H1 (cell line): ENCODE results near the gene FNDC10. TPM values are rescaled to one million over a fixed set of nuclear protein-coding genes. Genes with fewer than 3 reads are reported as not detected.

Source experiments
- CTCF ChIA-PET: fragments of 300-600 bp; sonication (Branson Sonifier 250); formaldehyde crosslinking; loops from one replicate; lab custom pipeline; 2021; ENCODE audit not compliant: partially characterized antibody; lab: Charles Lee
- POLR2A ChIA-PET: fragments of 300-600 bp; sonication (Branson Sonifier 250); formaldehyde crosslinking; loops from one replicate; lab custom pipeline; 2021; ENCODE audit warnings: inconsistent platforms; ENCODE audit not compliant: partially characterized antibody; lab: Charles Lee
- DNase-seq, 2 experiments: peaks; one replicate each; pipeline versions ENCODE4 v3.0.0 to v3.0.0-alpha.2; 2010 to 2022; ENCODE audit warnings: low spot score in 2 of 2, low read depth in 1 of 2, mixed read lengths in 1 of 2
- FAIRE-seq: peaks from 2 replicates; lab custom pipeline; 2011; peaks lifted over from hg19 to GRCh38; lab: Jason Lieb, UNC
- H2AFZ ChIP-seq: 2 replicates; pipeline ENCODE4 v1.8.1; 2012; ENCODE audit warnings: low read length, inconsistent platforms
- H2AK5ac ChIP-seq: 2 replicates; pipeline ENCODE4 v1.6.1; 2013; ENCODE audit warnings: low read depth, low read length
- H2BK120ac ChIP-seq: replicated peaks from 2 replicates; pipeline ENCODE3; 2013; ENCODE audit warnings: low read depth, low read length, inconsistent platforms
- H2BK12ac ChIP-seq: 2 replicates; pipeline ENCODE4 v1.6.1; 2013; ENCODE audit warnings: low read depth, low read length
- H2BK15ac ChIP-seq: 2 replicates; pipeline ENCODE4 v1.6.1; 2013; ENCODE audit warnings: low read length
- H2BK20ac ChIP-seq: 2 replicates; pipeline ENCODE4 v1.6.1; 2013; ENCODE audit warnings: low read length
- H2BK5ac ChIP-seq: 2 replicates; pipeline ENCODE4 v1.6.1; 2013; ENCODE audit warnings: low read depth, low read length
- H3K14ac ChIP-seq: 2 replicates; pipeline ENCODE4 v1.6.1; 2013; ENCODE audit warnings: inconsistent platforms; ENCODE audit not compliant: insufficient read length
- H3K18ac ChIP-seq: 2 replicates; pipeline ENCODE4 v1.6.1; 2013; ENCODE audit warnings: low read length; ENCODE audit errors: extremely low read depth
- H3K23ac ChIP-seq: 2 replicates; pipeline ENCODE4 v1.6.1; 2013; ENCODE audit warnings: inconsistent platforms; ENCODE audit not compliant: insufficient read length
- H3K23me2 ChIP-seq: 2 replicates; pipeline ENCODE4 v1.6.1; 2013; ENCODE audit warnings: low read depth, low read length
- H3K27ac ChIP-seq: 2 replicates; pipeline ENCODE4 v1.6.1; 2011; ENCODE audit warnings: low read depth, low read length, inconsistent platforms
- H3K27me3 ChIP-seq, 4 experiments: replicated peaks in 1 of 4; 1 replicate in 1 of 4; 2 replicates in 3 of 4; pipeline versions ENCODE4 v1.6.1 to v1.8.1; 2011 to 2013; ENCODE audit warnings: low read length in 3 of 4, mild to moderate bottlenecking in 3 of 4, inconsistent platforms in 2 of 4, mixed read lengths in 2 of 4, moderate library complexity in 1 of 4; ENCODE audit not compliant: control insufficient read depth in 3 of 4, insufficient read depth in 3 of 4; ENCODE audit errors: extremely low read depth in 1 of 4
- H3K36me3 ChIP-seq, 4 experiments: 2 replicates each; pipeline versions ENCODE4 v1.6.1 to v1.8.1; 2011 to 2013; ENCODE audit warnings: mild to moderate bottlenecking in 4 of 4, low read length in 3 of 4, moderate library complexity in 2 of 4, control low read depth in 1 of 4, inconsistent platforms in 1 of 4; ENCODE audit not compliant: insufficient read depth in 4 of 4, control insufficient read depth in 2 of 4
- H3K4ac ChIP-seq: replicated peaks from 2 replicates; pipeline ENCODE3; 2013; ENCODE audit warnings: low read length, low read depth, mixed read lengths, inconsistent platforms; ENCODE audit not compliant: insufficient read length
- H3K4me1 ChIP-seq, 4 experiments: replicated peaks in 1 of 4; 1 replicate in 1 of 4; 2 replicates in 3 of 4; pipeline versions ENCODE4 v1.6.1 to v1.8.1; 2011 to 2013; ENCODE audit warnings: low read length in 3 of 4, inconsistent platforms in 2 of 4, mixed read lengths in 1 of 4; ENCODE audit not compliant: insufficient read depth in 4 of 4, control insufficient read depth in 3 of 4
- H3K4me2 ChIP-seq, 2 experiments: 2 replicates each; pipeline versions ENCODE4 v1.6.1 to v1.8.1; 2011 to 2013; ENCODE audit warnings: low read depth in 2 of 2, low read length in 2 of 2, control low read depth in 1 of 2, inconsistent platforms in 1 of 2, mild to moderate bottlenecking in 1 of 2; ENCODE audit not compliant: insufficient read depth in 1 of 2
- H3K4me3 ChIP-seq, 4 experiments: fragments of 200-600, 300-600 bp in 1 of 4; sonication (generic), shearing (Covaris generic), sonication (Bioruptor Twin) in 1 of 4; 2 replicates each; pipeline versions ENCODE4 v1.5.1 to v1.8.1; 2011 to 2016; ENCODE audit warnings: low read length in 4 of 4, low read depth in 3 of 4, control low read depth in 2 of 4, inconsistent platforms in 2 of 4, mild to moderate bottlenecking in 2 of 4, mixed read lengths in 1 of 4, moderate library complexity in 1 of 4; ENCODE audit not compliant: insufficient read depth in 2 of 4; ENCODE audit errors: extremely low read depth in 1 of 4
- H3K56ac ChIP-seq: replicated peaks from 2 replicates; pipeline ENCODE3; 2013; ENCODE audit warnings: low read depth, mild to moderate bottlenecking, mixed read lengths, low read length, inconsistent platforms; ENCODE audit not compliant: insufficient read length
- H3K79me1 ChIP-seq: 2 replicates; pipeline ENCODE4 v1.6.1; 2013; ENCODE audit warnings: low read depth, low read length, control low read depth
- H3K79me2 ChIP-seq, 2 experiments: 2 replicates each; pipeline versions ENCODE4 v1.6.1 to v1.8.1; 2012 to 2013; ENCODE audit warnings: low read length in 2 of 2, mild to moderate bottlenecking in 2 of 2, inconsistent platforms in 1 of 2; ENCODE audit not compliant: insufficient read depth in 2 of 2, control insufficient read depth in 1 of 2
- H3K9ac ChIP-seq, 4 experiments: replicated peaks in 1 of 4; 1 replicate in 1 of 4; 2 replicates in 3 of 4; pipeline versions ENCODE4 v1.6.1 to v1.8.1; 2011 to 2013; ENCODE audit warnings: low read depth in 3 of 4, low read length in 3 of 4, control low read depth in 2 of 4, mild to moderate bottlenecking in 2 of 4, moderate library complexity in 2 of 4, inconsistent platforms in 1 of 4; ENCODE audit errors: extremely low read depth in 1 of 4
- H3K9me3 ChIP-seq, 2 experiments: 2 replicates each; pipeline versions ENCODE4 v1.6.1 to v1.8.1; 2012 to 2013; ENCODE audit warnings: mild to moderate bottlenecking in 2 of 2, moderate library complexity in 2 of 2, control low read depth in 1 of 2, inconsistent platforms in 1 of 2, low read depth in 1 of 2, low read length in 1 of 2, mixed read lengths in 1 of 2; ENCODE audit not compliant: insufficient read depth in 2 of 2
- H4K20me1 ChIP-seq, 2 experiments: replicated peaks in 1 of 2; 2 replicates each; pipeline versions ENCODE3 to v1.8.1; 2011 to 2013; ENCODE audit warnings: inconsistent platforms in 2 of 2, low read length in 2 of 2, mild to moderate bottlenecking in 1 of 2; ENCODE audit not compliant: insufficient read depth in 2 of 2, control insufficient read depth in 1 of 2
- H4K5ac ChIP-seq: 2 replicates; pipeline ENCODE4 v1.6.1; 2013; ENCODE audit warnings: low read length, low read depth, mixed read lengths, inconsistent platforms; ENCODE audit not compliant: insufficient read length
- H4K8ac ChIP-seq: 2 replicates; pipeline ENCODE4 v1.8.0; 2013; ENCODE audit warnings: mild to moderate bottlenecking, moderate library complexity, low read length, inconsistent platforms; ENCODE audit not compliant: insufficient read depth; ENCODE audit errors: extremely low read depth
- H4K91ac ChIP-seq: replicated peaks from 2 replicates; pipeline ENCODE3; 2013; ENCODE audit warnings: low read length, mixed read lengths, inconsistent platforms; ENCODE audit not compliant: insufficient read length
- RAD21 ChIP-seq, 2 experiments: IDR thresholded peaks in 1 of 2; conservative IDR thresholded peaks in 1 of 2; 2 replicates each; pipeline ENCODE4 v1.6.1; 2011; ENCODE audit warnings: low read depth in 2 of 2, low read length in 2 of 2, improper control_type of control experiment in 1 of 2, inconsistent platforms in 1 of 2, mild to moderate bottlenecking in 1 of 2, moderate library complexity in 1 of 2
- TCF12 ChIP-seq: IDR thresholded peaks from 2 replicates; pipeline ENCODE4 v1.6.1; 2011; ENCODE audit warnings: low read depth, mild to moderate bottlenecking, low read length
- WGBS, 2 experiments: shearing (Covaris generic) in 1 of 2; methylation state at CpG; one replicate each; pipeline versions ENCODE4 v1.1.6 to v1.1.7; 2013 to 2015; ENCODE audit warnings: low lambda C conversion rate in 2 of 2, mixed read lengths in 2 of 2, inconsistent platforms in 1 of 2, low coverage in 1 of 2, missing lambda C conversion rate in 1 of 2; ENCODE audit not compliant: insufficient replicate concordance in 2 of 2, insufficient coverage in 1 of 2, insufficient read length in 1 of 2; ENCODE audit errors: extremely low coverage in 1 of 2, missing lambda C conversion rate in 1 of 2; 5-methylcytosine and 5-hydroxymethylcytosine counted together
- polyA plus RNA-seq, 7 experiments: library from polyadenylated mRNA; depleted of rRNA in 3 of 7; stranded (reverse) in 5 of 7; unstranded in 2 of 7; fragments of >200 nt in 5 of 7; fragments of 200-250 nt in 2 of 7; gene quantifications; 1 replicate in 5 of 7; 2 replicates in 1 of 7; 4 replicates in 1 of 7; pipeline versions ENCODE4 v1.2.1 to v1.2.3, GENCODE V29; 2011 to 2013; ENCODE audit warnings: missing spikeins in 2 of 7, mixed read lengths in 2 of 7
- total RNA-seq: library from RNA; stranded (reverse); fragmentation: NEBNext Ultra II Directional; extraction: Animal tissue kit (Norgen Biotek cat#: 25700); gene quantifications from 2 replicates; pipeline ENCODE4 v1.2.1, GENCODE V29; 2021
- TF ChIP-seq, protein P1 (sequence below): IDR thresholded peaks from 2 replicates; pipeline ENCODE4 v1.6.1; 2011; ENCODE audit warnings: low read length, improper control_type of control experiment

FNDC10 gene
- total and polyA plus RNA-seq, 2 of the 8 experiments (the other 6 are each of a cell fraction or from before 2014, with no cell fraction given): 19.0 to 21.8 TPM

DNA sequence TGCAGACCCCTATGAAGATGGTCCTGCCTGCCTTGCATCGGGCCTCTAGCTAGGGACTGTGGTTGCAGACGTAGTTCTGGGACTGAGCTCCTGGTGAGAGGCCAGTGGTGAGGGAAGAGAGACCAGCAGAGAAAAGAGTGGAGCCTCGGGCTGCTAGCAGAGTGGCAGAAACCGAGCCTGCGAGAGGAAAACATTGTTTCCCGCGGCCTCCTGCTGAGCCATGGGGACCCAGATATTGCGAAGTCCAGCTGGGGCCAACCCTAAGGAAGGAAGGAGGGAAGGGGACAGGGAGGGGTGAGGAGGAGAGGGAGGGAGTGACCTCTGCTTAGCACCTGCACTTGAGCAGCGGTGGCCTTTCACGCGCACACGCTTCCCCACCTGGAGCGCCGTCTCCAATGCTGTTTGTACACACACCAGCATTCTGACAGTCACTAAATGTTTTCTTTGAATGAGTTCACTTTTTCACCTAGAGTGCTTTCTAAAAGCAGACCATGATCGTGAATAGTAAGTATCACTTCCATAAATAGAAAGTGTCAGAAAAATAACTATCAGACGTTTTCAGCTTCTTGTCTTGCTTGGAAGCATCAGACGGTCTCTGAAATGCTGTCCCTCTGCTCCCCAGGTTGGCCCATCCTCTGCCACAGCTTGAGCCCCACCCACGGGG lies 2.5 kb upstream of the FNDC10 start:
- no peaks in the 10 kb centered on the region for H3K79me1 ChIP-seq
- H3K9ac ChIP-seq: no peak overlapping the region
- ChIA-PET CTCF (interaction anchor here (0.8 to 2.0 kb wide), 4 partner anchors 12 to 18 kb away, joined by 3 to 8 read pairs (median 6); no protein-coding TSS in a partner anchor), POLR2A (interaction anchor here (1.5 to 2.5 kb wide), 3 partner anchors 9 to 26 kb away, joined by 3 to 14 read pairs (median 5); partner anchors contain the start of gene MIB2)
- no peak overlapping the region for H3K4me2 ChIP-seq
- H2AK5ac ChIP-seq: no peak overlapping the region
- peaks cover 16% of the 10 kb centered on the region; the same call in 1 of the 2 replicates for H3K23me2 ChIP-seq
- H3K27ac ChIP-seq: no peak overlapping the region
- no peak overlapping the region for H3K4ac ChIP-seq
- H3K23ac ChIP-seq: no peak overlapping the region
- no peak overlapping the region; the same call in 1 of the 2 replicates for H2BK15ac ChIP-seq
- no peak overlapping the region for H4K91ac ChIP-seq
- H2BK120ac ChIP-seq: no peak overlapping the region
- H4K5ac ChIP-seq: no peak overlapping the region
- DNase-seq (no peak), FAIRE-seq (no peak)
- no peak overlapping the region for H2BK12ac ChIP-seq
- H4K8ac ChIP-seq: no peak overlapping the region
- no peak overlapping the region for H3K14ac ChIP-seq
- no peak overlapping the region for H3K56ac ChIP-seq
- H3K9me3 ChIP-seq: no peaks in the 10 kb centered on the region
- 80% methylated on average over 18 of the region's 18 CpGs; no CpG with 5 or more reads in 1 of the 2 experiments for WGBS, 2 experiments
- peaks cover 13 to 41% (median 34%) of the 10 kb centered on the region in 4 experiments for H3K27me3 ChIP-seq
- no peak overlapping the region for H3K4me3 ChIP-seq
- H2BK20ac ChIP-seq: no peak overlapping the region
- H2AFZ ChIP-seq: no peak overlapping the region
- no peak overlapping the region for H3K18ac ChIP-seq
- H3K36me3 ChIP-seq: no peaks in the 10 kb centered on the region
- no peak overlapping the region; the same call in 1 of the 2 replicates for H2BK5ac ChIP-seq
- H3K4me1 ChIP-seq: peaks cover 0 to 18% (median 12%) of the 10 kb centered on the region in 4 experiments; a peak in 6 of 7 replicates
- H4K20me1 ChIP-seq: peaks cover 2 to 6% of the 10 kb centered on the region in 2 experiments
- no peaks in the 10 kb centered on the region for H3K79me2 ChIP-seq
- no peak for TF ChIP-seq TCF12
- no peak for TF ChIP-seq RAD21 (IDR thresholded peaks at IDR 0.05 in 1 of 2, conservative IDR thresholded peaks at IDR 0.05 in 1 of 2; ENCODE audit: low read depth in 2 of 2, low read length in 2 of 2)
- TF ChIP-seq, protein P1, sequence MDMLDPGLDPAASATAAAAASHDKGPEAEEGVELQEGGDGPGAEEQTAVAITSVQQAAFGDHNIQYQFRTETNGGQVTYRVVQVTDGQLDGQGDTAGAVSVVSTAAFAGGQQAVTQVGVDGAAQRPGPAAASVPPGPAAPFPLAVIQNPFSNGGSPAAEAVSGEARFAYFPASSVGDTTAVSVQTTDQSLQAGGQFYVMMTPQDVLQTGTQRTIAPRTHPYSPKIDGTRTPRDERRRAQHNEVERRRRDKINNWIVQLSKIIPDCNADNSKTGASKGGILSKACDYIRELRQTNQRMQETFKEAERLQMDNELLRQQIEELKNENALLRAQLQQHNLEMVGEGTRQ: no peak
